H9 (cell line): ENCODE data around the gene CFAP100. TPM values are rescaled to one million over a fixed set of nuclear protein-coding genes. Genes with fewer than 3 reads are reported as not detected.

Experiments used
- DNase-seq: peaks from one replicate; pipeline ENCODE4 v3.0.0-alpha.2; 2017
- H2AFZ ChIP-seq: one replicate; pipeline ENCODE4 v1.6.1; 2013; ENCODE audit warnings: mild to moderate bottlenecking, low read length, control low read depth, moderate library complexity
- H2AK5ac ChIP-seq: 2 replicates; pipeline ENCODE4 v1.6.1; 2013; ENCODE audit warnings: low read length, control low read depth, mixed read lengths; ENCODE audit not compliant: insufficient read length
- H2BK120ac ChIP-seq: one replicate; pipeline ENCODE4 v1.6.1; 2013; ENCODE audit warnings: low read depth, mild to moderate bottlenecking, low read length, control low read depth, inconsistent platforms; ENCODE audit not compliant: poor library complexity, severe bottlenecking
- H2BK12ac ChIP-seq: 2 replicates; pipeline ENCODE4 v1.6.1; 2013; ENCODE audit warnings: low read length, control low read depth, mixed read lengths, low read depth; ENCODE audit not compliant: insufficient read length
- H2BK15ac ChIP-seq: 2 replicates; pipeline ENCODE4 v1.6.1; 2013; ENCODE audit warnings: low read depth, low read length, control low read depth
- H2BK20ac ChIP-seq: one replicate; pipeline ENCODE4 v1.6.1; 2013; ENCODE audit warnings: low read depth, mild to moderate bottlenecking, low read length, control low read depth, inconsistent platforms; ENCODE audit not compliant: poor library complexity, severe bottlenecking
- H2BK5ac ChIP-seq: 2 replicates; pipeline ENCODE4 v1.6.1; 2013; ENCODE audit warnings: low read length, control low read depth, mixed read lengths; ENCODE audit not compliant: insufficient read length
- H3K14ac ChIP-seq: 2 replicates; pipeline ENCODE4 v1.6.1; 2013; ENCODE audit warnings: low read length, control low read depth; ENCODE audit not compliant: insufficient read depth
- H3K18ac ChIP-seq: 2 replicates; pipeline ENCODE4 v1.6.1; 2013; ENCODE audit warnings: low read depth, mild to moderate bottlenecking, mixed read lengths, low read length, control low read depth; ENCODE audit not compliant: insufficient read length
- H3K23ac ChIP-seq: 2 replicates; pipeline ENCODE4 v1.6.1; 2013; ENCODE audit warnings: low read length, control low read depth, mixed read lengths, low read depth; ENCODE audit not compliant: insufficient read length
- H3K23me2 ChIP-seq: 2 replicates; pipeline ENCODE4 v1.6.1; 2013; ENCODE audit warnings: low read depth, mild to moderate bottlenecking, mixed read lengths, low read length, control low read depth; ENCODE audit not compliant: insufficient read length, poor library complexity, severe bottlenecking
- H3K27ac ChIP-seq: 2 replicates; pipeline ENCODE4 v1.5.1; 2013; ENCODE audit warnings: low read length, control low read depth, mixed read lengths, low read depth; ENCODE audit not compliant: insufficient read length
- H3K27me3 ChIP-seq: 2 replicates; pipeline ENCODE4 v1.6.1; 2013; ENCODE audit warnings: low read length, control low read depth, inconsistent platforms; ENCODE audit not compliant: insufficient read depth
- H3K4ac ChIP-seq: 2 replicates; pipeline ENCODE4 v1.6.1; 2013; ENCODE audit warnings: low read depth, mild to moderate bottlenecking, control low read depth, inconsistent platforms, low read length, moderate library complexity
- H3K4me1 ChIP-seq: 2 replicates; pipeline ENCODE4 v1.6.1; 2013; ENCODE audit warnings: low read length, control low read depth, inconsistent platforms; ENCODE audit not compliant: insufficient read depth
- H3K4me2 ChIP-seq: 2 replicates; pipeline ENCODE4 v1.6.1; 2013; ENCODE audit warnings: low read length, control low read depth, mixed read lengths; ENCODE audit not compliant: insufficient read length, insufficient read depth
- H3K56ac ChIP-seq: 2 replicates; pipeline ENCODE4 v1.6.1; 2013; ENCODE audit warnings: low read depth, mild to moderate bottlenecking, mixed read lengths, low read length, control low read depth; ENCODE audit not compliant: insufficient read length
- H3K79me1 ChIP-seq: 2 replicates; pipeline ENCODE4 v1.6.1; 2013; ENCODE audit warnings: low read depth, mild to moderate bottlenecking, moderate library complexity, low read length, control low read depth, inconsistent platforms; ENCODE audit not compliant: insufficient read depth, poor library complexity, severe bottlenecking
- H3K79me2 ChIP-seq: 2 replicates; pipeline ENCODE4 v1.6.1; 2013; ENCODE audit warnings: low read length, control low read depth, inconsistent platforms; ENCODE audit not compliant: insufficient read depth
- H3K9ac ChIP-seq: 2 replicates; pipeline ENCODE4 v1.6.1; 2013; ENCODE audit warnings: low read length, control low read depth, mixed read lengths; ENCODE audit not compliant: insufficient read length; ENCODE audit errors: extremely low read depth
- H3K9me3 ChIP-seq: one replicate; pipeline ENCODE4 v1.6.1; 2013; ENCODE audit warnings: low read depth, low read length, inconsistent platforms; ENCODE audit not compliant: control insufficient read depth
- H3T11ph ChIP-seq: one replicate; pipeline ENCODE4 v1.6.1; 2013; ENCODE audit warnings: mild to moderate bottlenecking, low read length, control low read depth, inconsistent platforms
- H4K20me1 ChIP-seq: one replicate; pipeline ENCODE4 v1.6.1; 2013; ENCODE audit not compliant: control insufficient read depth, insufficient read length, insufficient read depth
- H4K5ac ChIP-seq: 2 replicates; pipeline ENCODE4 v1.6.1; 2013; ENCODE audit warnings: low read depth, mild to moderate bottlenecking, mixed read lengths, low read length, control low read depth; ENCODE audit not compliant: insufficient read length
- H4K8ac ChIP-seq: replicated peaks from 2 replicates; pipeline ENCODE4 v1.6.1; 2013; ENCODE audit warnings: low read length, control low read depth, mixed read lengths, low read depth; ENCODE audit not compliant: insufficient read length
- H4K91ac ChIP-seq: 2 replicates; pipeline ENCODE4 v1.6.1; 2013; ENCODE audit warnings: low read depth, mild to moderate bottlenecking, moderate library complexity, mixed read lengths, low read length, control low read depth; ENCODE audit not compliant: insufficient read length
- H3K27ac Mint-ChIP-seq, 3 experiments: 2 replicates in 2 of 3; 3 replicates in 1 of 3; pipeline ENCODE4 v1.8.0; 2020 to 2021; ENCODE audit warnings: mixed read lengths in 3 of 3, mild to moderate bottlenecking in 1 of 3, moderate library complexity in 1 of 3
- H3K27me3 Mint-ChIP-seq: 2 replicates; pipeline ENCODE4 v1.8.0; 2021; ENCODE audit warnings: low read depth, mild to moderate bottlenecking, moderate library complexity, mixed read lengths
- H3K36me3 Mint-ChIP-seq, 3 experiments: 2 replicates in 2 of 3; 3 replicates in 1 of 3; pipeline ENCODE4 v1.8.0; 2020 to 2021; ENCODE audit warnings: low read depth in 3 of 3, mixed read lengths in 3 of 3; ENCODE audit not compliant: insufficient read depth in 1 of 3
- H3K4me1 Mint-ChIP-seq, 2 experiments: 2 replicates each; pipeline ENCODE4 v1.8.0; 2020; ENCODE audit warnings: mixed read lengths in 2 of 2
- H3K4me3 Mint-ChIP-seq, 2 experiments: 2 replicates in 1 of 2; 3 replicates in 1 of 2; pipeline ENCODE4 v1.8.0; 2020 to 2021; ENCODE audit warnings: mild to moderate bottlenecking in 2 of 2, mixed read lengths in 2 of 2, moderate library complexity in 1 of 2
- H3K9me3 Mint-ChIP-seq, 2 experiments: 2 replicates in 1 of 2; 3 replicates in 1 of 2; pipeline ENCODE4 v1.8.0; 2020; ENCODE audit warnings: mild to moderate bottlenecking in 2 of 2, mixed read lengths in 2 of 2, moderate library complexity in 1 of 2
- WGBS: extraction: QIAGEN DNeasy Blood & Tissue Kit; methylation state at CpG from one replicate; pipeline ENCODE4 v1.1.7; 2013; ENCODE audit warnings: missing lambda C conversion rate, low lambda C conversion rate, mixed read lengths; ENCODE audit not compliant: insufficient read length; ENCODE audit errors: extremely low coverage; 5-methylcytosine and 5-hydroxymethylcytosine counted together
- total RNA-seq: library from RNA; stranded (reverse); gene quantifications from 2 replicates; pipeline ENCODE4 v1.2.1, GENCODE V29; 2021
- TF ChIP-seq, protein P1 (sequence below): fragments of 200-600 bp; sonication (generic); conservative IDR thresholded peaks from 3 replicates; pipeline ENCODE4 v1.8.0; 2021; ENCODE audit warnings: antibody characterized with exemption, mild to moderate bottlenecking

Gene CFAP100
- total RNA-seq, 1 experiment from 2014 or later, result 0.44 TPM

DNA sequence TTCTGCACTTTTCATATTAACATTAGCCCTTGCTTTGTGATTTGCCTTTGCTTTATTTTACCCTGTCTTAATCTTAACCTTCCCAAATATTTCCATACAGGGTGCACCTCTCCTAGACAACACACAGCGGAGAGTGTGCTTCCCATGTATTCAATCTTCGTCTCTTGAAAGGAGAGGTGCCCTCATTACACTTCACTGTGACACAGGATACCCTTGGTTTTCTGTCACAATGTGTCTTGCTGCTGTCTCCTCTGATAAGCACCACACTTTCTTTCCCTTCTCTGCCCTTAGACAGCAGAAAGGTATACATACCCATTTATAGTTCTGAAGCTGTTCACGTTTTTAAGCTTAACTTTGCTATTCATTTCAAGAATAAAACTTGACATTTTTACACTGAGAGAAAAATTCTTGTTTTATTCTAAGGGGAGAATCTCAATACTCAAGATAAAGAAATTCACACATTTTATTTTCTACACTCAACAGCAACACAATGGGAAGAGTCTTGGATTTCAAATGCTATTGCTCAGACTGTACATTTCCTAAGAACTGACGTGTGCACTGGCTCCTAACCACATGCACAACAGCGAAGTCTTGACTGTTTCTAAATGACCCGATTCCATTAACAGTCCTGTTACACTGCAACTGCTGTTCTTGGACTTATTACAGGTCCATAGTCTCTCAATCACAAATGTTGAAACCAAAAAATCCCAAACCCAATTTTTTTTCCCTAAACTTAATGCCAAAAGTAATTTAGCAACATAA is 59.9 kb downstream of the CFAP100 start:
- H3K27ac Mint-ChIP-seq, result no peak overlapping the region
- Histone ChIP-seq H3K9me3 (no peaks in the 10 kb centered on the region), H2AK5ac (no peak overlapping the region), H2BK120ac (no peak overlapping the region), H2BK5ac (no peak overlapping the region), H3K56ac (no peak overlapping the region), H4K5ac (no peak overlapping the region), H2AFZ (no peak overlapping the region), H3K79me2 (no peaks in the 10 kb centered on the region), H3K4me1 (no peaks in the 10 kb centered on the region), H3K4me2 (no peak overlapping the region), H3K23ac (no peak overlapping the region), H4K20me1 (no peaks in the 10 kb centered on the region), H4K8ac (no peak overlapping the region), H3K23me2 (no peaks in the 10 kb centered on the region), H2BK12ac (no peak overlapping the region), H3K14ac (no peak overlapping the region), H3T11ph (no peak overlapping the region), H3K18ac (no peak overlapping the region), H2BK20ac (no peak overlapping the region), H3K79me1 (no peaks in the 10 kb centered on the region), H3K4ac (no peak overlapping the region), H3K27ac (no peak overlapping the region), H3K27me3 (no peaks in the 10 kb centered on the region), H4K91ac (no peak overlapping the region), H2BK15ac (no peak overlapping the region), H3K9ac (peak overlapping the region; percentile 13)
- TF ChIP-seq, protein P1, sequence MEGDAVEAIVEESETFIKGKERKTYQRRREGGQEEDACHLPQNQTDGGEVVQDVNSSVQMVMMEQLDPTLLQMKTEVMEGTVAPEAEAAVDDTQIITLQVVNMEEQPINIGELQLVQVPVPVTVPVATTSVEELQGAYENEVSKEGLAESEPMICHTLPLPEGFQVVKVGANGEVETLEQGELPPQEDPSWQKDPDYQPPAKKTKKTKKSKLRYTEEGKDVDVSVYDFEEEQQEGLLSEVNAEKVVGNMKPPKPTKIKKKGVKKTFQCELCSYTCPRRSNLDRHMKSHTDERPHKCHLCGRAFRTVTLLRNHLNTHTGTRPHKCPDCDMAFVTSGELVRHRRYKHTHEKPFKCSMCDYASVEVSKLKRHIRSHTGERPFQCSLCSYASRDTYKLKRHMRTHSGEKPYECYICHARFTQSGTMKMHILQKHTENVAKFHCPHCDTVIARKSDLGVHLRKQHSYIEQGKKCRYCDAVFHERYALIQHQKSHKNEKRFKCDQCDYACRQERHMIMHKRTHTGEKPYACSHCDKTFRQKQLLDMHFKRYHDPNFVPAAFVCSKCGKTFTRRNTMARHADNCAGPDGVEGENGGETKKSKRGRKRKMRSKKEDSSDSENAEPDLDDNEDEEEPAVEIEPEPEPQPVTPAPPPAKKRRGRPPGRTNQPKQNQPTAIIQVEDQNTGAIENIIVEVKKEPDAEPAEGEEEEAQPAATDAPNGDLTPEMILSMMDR, result no peak
- H3K4me1 Mint-ChIP-seq, result peaks cover 0 to 1% of the 10 kb centered on the region in 2 experiments; a peak in 2 of 4 replicates
- no peaks in the 10 kb centered on the region for H3K27me3 Mint-ChIP-seq
- no peaks in the 10 kb centered on the region for H3K9me3 Mint-ChIP-seq
- H3K4me3 Mint-ChIP-seq, result no peak overlapping the region
- WGBS, result no CpG with 5 or more reads among the region's 6 CpGs
- no peak for DNase-seq
- H3K36me3 Mint-ChIP-seq, result peaks cover 12 to 66% (median 59%) of the 10 kb centered on the region in 3 experiments
